HG02981 (cell line): ENCODE data around the gene LYPD5.
A peak's percentile ranks its signal among the peaks of the same experiment; 100 is the strongest.
"Not testable (repeated sequence)": the region's sequence is repeated elsewhere in the genome, so short reads cannot be mapped to it uniquely, and the experiment has no call there.

ENCODE experiments used
- ATAC-seq: cut with Tn5 transposase; IDR thresholded peaks from one replicate; pipeline ENCODE4 v1.9.1; 2021; ENCODE audit warnings: mild to moderate bottlenecking, moderate library complexity; ENCODE audit not compliant: unreplicated experiment

Gene LYPD5

GRCh38 chr19:43802216-43802951, at the start of gene LYPD5:
Gene LYPD5 (minus strand): TSS chr19:43802447. CDS start chr19:43802380, 67 bp downstream.
- no peak for ATAC-seq

DNA sequence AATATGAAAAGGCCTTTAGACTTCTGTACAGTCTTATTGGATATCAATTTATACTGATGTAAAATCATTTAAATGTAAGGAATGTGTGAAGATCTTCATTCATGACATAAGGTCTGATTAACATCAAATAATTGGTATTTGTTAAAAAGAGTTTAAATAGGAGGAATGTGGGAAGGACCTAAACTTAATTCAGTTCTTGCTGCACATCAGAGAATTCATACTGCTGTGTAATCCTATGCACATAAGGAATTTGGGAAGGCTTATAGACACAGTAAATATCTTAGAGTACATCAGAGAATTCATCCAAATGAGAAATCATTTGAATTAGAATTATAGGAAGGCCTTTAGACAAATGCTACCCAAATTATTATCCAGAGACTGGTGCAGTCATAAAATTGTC, 46.6 kb upstream of the LYPD5 start:
- ATAC-seq, result no peak

- ATAC-seq, result no peak
These were observed 45.6 kb upstream of the LYPD5 start for GRCh38 chr19:43847884-43848283.

GRCh38 chr19:43847246-43847645, 45.0 kb upstream of the LYPD5 start:
- no peak for ATAC-seq

DNA sequence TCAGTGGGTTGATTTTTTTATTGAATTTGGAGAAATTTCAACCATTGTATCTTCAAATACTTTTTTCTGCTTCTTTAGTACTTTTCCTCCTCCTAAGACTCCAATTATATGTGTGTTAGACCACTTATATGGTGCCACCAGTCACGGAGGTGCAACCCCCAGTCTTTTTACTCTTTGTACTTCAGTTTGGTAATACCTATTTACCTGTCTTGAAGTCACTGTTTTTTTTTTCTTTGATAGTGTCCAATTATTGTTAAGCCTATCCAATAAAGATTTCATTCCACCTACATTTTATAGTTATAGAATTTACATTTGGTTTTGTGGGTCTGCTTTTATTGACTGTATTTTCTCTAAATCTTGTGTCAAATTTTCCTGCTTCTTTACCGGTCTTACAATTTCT, 39.8 kb upstream of the LYPD5 start:
- ATAC-seq, result no peak

- no peak for ATAC-seq
These were observed 36.9 kb upstream of the LYPD5 start for GRCh38 chr19:43839139-43839538.

DNA sequence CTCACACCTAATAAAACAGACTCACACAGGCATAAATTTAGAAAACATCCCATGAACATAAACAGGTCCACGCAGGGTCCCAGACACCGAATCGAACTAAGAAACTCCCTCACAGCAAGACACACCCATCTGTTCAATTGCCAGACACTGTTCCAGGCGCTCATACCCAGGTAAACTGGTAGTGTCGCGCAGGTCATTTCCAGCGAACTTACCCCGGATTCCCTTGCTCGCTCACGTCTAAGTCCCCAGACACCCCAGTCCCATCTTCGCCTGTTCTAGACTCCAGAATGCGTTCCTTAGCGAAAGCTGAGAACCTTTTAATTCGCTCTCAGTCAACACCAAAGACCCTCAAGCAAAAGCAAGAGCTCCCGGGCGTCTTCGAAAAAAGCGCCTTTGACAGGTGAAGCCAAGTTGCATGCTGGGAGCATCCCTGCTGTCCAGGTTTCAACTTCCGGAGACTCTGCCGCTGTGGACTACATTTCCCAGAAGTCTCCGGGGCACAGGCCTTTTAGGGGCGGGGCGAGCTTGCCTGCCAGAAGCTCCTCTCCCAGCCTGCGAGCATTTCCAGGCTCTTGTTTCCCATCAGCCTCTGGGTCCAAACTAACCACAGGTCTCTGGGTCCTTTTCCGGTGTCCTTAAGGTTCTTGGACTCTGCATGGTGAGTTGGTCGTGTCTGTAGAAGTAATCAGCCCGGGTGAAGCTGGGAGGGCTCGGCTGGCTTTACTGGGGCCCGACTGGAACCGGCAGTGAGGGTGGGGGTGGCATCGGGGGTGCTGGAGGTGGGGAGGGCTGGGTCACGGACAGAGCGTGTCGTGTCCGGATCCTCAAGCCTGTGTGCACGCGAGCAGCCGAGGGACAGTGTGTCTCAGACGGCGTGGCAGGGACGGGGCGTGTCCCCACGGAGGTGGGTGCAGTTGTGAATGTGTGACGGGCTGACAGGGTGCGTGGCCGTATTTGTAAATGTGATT, 24.8 kb upstream of the LYPD5 start, which contains the start of gene ZNF283:
Gene ZNF283 (plus strand): TSS at position 535 of the 968 bp plus-strand sequence. CDS start 6,184 bp downstream, outside the sequence.
- peak; percentile 84 for ATAC-seq

- not testable (repeated sequence) for ATAC-seq
These were observed 22.3 kb upstream of the LYPD5 start for GRCh38 chr19:43824572-43824971.

- ATAC-seq, result not testable (repeated sequence)
These were observed 21.6 kb upstream of the LYPD5 start for GRCh38 chr19:43823856-43824255.

DNA sequence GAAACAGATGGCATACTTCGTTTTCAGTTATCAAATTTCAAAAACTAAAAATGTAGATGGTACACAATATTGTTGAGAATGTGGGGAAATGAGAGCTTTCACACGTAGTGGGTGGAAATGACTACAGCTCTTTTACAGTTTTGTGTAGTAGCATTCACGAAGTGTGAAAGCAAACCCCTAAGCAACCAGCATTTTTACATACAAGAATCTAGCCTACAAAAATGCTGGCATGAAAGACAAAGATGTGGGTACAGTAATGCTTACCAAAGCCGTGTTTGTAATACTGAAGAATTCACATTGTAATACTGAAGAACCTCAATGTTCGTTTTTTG, 18.6 kb upstream of the LYPD5 start:
- no peak for ATAC-seq

DNA sequence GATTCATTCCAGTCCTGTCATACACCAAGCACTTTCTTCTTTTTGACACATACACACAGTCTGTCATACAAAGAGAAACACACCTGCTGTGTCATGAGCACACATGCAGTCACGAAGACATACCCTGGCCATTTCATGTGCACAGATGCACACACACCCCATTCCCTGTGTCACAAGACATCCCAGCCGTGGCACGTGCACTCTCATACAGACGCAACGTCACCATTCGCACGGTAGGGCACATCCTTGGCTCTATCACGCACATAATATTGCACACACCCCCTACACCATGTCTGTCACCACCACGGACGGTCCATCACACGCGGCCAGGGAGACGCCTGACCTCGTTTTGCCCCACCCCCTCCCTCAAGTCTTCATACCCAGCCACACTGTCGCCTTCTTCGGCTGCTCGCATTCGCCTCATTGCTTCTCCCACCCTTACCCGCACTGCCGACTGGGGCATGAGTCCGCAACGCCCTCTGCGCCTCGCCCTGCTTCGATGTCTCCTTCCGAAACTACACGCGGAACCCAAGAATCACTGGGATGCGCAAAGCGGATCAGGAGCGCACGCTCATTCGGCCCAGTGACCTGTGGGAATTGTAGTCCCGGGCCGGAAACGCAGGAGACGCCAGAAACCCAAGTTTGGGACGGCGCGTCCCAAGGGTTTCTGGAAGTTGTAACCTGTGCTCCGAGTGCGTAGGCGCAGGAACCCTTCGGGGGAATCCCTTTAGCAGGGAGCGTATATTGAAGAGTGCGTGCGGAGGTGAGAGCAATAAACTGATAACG, 18.0 kb upstream of the LYPD5 start:
- no peak for ATAC-seq

DNA sequence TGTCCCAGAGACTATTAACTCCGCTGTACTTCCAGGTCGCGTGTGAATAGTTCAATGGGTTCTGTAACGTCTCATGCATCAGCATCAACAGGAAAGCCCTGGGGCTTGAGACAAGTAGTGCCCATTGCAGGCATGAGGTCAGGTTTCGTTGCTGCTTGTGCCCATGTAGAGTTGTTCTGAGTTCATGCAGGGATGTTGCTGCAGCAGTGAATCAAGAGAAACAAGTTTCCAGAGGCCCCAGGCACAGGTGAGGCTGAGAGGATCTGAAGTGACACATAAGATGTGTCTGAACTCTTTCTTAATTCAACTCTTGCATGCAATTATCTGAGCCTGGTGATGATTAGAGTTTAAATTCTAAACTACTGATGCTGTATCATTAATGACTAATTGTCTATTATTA, 16.3 kb upstream of the LYPD5 start:
- no peak for ATAC-seq

- ATAC-seq, result not testable (repeated sequence)
These were observed 15.2 kb upstream of the LYPD5 start for GRCh38 chr19:43817454-43817853.

DNA sequence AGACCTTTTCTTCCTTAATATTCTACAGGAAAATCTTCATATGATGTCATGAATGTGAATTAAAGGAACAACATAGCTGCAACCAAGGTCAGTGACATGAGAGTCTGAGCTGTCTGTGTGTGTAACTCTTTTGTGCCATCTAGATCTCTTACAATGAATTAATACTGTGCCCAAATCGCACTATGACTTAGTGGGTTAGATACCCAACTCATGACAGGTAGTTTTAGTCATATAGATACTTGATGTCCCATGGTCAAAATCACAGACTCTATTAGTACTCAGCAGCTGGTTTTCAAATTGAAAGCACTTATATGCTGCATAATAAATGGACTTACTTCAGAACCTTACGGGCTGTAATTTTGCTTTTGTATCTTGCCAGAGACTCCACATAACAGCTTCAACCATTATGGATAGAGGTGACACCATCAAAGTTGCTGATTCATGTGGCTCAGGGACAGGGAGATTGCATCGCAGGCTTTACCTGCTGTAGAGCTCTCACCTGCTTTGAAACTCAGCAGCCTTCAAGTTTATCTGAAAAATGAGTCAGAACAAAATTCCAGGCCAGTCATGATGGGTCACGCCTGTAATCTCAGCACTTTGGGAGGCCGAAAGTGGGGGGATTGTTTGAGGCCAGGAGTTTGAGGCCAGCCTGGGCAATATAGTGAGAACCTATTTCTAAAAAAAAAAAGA, 12.6 kb upstream of the LYPD5 start:
- no peak for ATAC-seq

DNA sequence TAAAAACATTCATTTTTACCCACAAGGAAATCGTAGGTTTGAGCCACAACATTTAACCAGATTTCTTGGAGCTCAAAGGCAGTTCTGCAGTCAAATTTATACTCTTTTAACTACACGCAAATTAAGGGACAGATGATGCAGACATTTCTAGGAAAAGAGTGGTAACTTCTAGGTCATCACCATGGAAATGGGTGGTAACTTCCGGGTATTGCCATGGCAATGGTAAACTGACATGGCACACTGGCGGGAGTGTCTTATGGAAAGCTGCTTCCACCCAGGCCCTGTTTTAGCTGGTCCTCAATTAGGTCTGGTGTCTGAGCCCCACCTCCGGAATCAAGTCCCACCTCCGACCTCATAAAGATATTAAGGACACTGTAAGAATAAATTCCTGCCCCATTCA, 10.4 kb upstream of the LYPD5 start:
- no peak for ATAC-seq

GRCh38 chr19:43812259-43812658, 10.0 kb upstream of the LYPD5 start:
- no peak for ATAC-seq

- ATAC-seq, result no peak
These were observed 9.6 kb upstream of the LYPD5 start for GRCh38 chr19:43811837-43812236.

DNA sequence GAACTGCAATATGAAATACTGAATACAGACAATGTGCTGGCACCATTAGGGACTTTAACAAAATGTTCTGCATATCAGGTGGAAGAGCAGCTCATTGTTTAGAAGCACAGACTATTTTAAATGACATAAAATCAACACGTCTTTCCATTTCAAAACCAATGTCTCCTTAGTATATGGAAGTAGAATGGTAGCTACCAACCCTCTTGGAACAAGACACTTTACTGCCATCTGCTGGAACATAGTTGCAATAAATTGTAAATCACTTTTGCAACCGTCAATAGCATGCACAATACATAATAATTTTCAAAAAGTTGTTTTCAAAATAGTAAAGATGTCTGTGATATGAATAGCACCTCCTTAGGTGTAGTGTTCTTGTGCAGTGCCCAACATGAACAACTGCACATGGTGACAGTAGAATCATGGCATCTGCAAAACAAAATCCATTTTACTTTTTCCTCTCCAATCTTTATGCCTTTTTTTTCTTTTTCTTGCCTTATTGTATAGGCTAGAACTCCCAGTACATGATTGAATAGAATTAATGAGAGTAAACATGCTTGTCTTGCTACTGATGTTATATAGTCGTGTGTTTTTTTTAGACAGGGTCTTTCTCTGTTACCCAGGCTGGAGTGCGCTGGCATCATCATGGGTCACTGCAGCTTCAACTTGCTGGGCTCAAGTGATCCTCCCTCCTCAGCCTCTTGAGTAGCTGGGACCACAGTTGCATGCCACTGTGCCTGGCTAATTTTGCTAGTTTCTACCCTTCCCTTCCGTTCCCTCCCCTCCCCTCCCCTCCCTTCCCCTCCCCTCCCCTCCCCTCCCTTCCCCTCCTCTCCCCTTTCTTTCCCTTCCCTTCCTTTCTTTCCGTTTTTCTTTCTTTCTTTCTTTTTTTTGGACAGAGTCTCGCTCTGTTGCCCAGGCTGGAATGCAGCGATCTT, 7.8 kb upstream of the LYPD5 start:
- no peak for ATAC-seq

DNA sequence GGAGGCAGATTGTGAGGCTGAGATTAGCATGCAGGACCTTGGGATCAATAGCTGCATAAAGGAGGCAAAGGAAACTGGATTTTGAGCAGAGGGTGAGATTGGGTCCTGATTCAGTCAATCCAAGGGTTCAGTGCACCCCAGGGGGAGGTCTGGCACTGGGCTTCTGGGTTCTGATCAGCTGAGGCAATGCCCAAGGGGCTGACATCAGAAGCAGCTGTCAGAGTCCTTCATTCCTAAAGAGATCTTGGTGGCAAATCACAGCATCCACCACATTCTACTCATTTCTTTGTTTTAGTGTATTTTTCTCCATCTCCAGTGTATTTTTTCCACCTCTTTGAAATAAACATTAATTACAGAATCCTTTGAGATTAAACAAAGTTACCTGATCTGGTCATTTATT, 5.4 kb upstream of the LYPD5 start:
- no peak for ATAC-seq
